HL-60 (cell line): ENCODE results near the gene TMEM39B.

ENCODE experiments used
- CTCF ChIP-seq: IDR thresholded peaks from one replicate; pipeline ENCODE4 v1.5.1; 2011; ENCODE audit warnings: low read length, control low read depth, inconsistent platforms; ENCODE audit not compliant: insufficient read depth
- POLR2AphosphoS5 ChIP-seq: IDR thresholded peaks from 2 replicates; pipeline ENCODE4 v1.6.1; 2012; ENCODE audit warnings: low read depth
- REST ChIP-seq: IDR thresholded peaks from 2 replicates; pipeline ENCODE4 v1.6.1; 2012; ENCODE audit warnings: low read depth; ENCODE audit not compliant: insufficient replicate concordance
- SPI1 ChIP-seq: IDR thresholded peaks from 2 replicates; pipeline ENCODE4 v1.6.1; 2012; ENCODE audit warnings: low read depth, mild to moderate bottlenecking, borderline replicate concordance

GRCh38 chr1:32071758-32072621 is 749 bp upstream of the TMEM39B start:
- no peak for TF ChIP-seq CTCF
- no peak for TF ChIP-seq REST
- no peak for TF ChIP-seq POLR2AphosphoS5
- TF ChIP-seq SPI1, result no peak
